ENCODE measurements around the gene GIT1. TPM values are rescaled to one million over a fixed set of nuclear protein-coding genes. Genes with fewer than 3 reads are reported as not detected.

GIT1 gene
- total and polyA plus RNA-seq, 2 experiments from 2014 or later, result 15.9 to 60.9 TPM

DNA sequence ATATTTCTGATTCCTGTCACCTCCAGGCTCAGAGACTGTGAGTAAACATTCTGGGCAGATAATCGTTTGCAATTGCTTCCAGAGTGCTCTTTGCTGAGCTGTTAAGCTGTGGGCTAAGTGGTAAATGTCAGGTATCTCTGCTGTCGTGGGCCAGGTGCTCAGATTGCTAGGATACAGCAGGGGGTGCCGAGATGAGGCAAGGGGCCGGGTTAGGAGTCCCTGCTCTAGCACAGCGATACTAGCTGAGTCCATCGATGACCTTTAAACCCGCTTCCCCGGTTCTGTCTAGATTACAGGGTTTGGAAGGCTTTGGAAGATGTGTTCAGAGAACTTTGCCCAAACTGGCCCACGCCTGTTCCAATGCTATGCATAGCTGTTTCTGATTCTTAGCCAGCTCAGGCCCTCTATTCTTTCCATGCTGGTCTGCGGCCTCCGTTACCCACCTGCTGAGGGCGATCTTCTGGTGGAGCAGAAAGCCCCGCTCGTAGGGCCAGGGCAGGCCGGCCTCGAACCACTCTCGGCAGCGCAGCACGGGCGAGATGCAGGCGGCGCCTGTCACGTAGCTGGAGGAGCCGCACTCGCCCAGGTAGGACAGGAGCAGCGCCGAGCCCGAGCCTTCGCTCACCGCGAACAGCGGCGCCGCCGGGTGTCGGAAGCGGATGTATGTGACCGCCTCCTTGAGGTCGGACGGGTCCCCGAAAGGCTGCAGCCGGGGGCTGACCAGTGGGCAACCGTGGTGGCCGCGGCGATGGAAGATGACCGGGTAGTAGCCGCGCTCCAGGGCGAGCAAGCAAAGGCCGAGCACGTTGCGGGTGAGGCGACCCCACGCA, 23.6 kb downstream of the GIT1 start:
- H3K79me2 ChIP-seq (replicated peaks; ENCODE audit: insufficient read depth), result no peaks in the 10 kb centered on the region
- H3K4me1 ChIP-seq (ENCODE audit: insufficient read depth), result peaks cover 11% of the 10 kb centered on the region
- no peaks in the 10 kb centered on the region for H3K36me3 ChIP-seq (ENCODE audit: insufficient read depth)
- TF ChIP-seq ZNF462 (CRISPR knock-in tag; IDR thresholded peaks at IDR 0.05) (no peak), EZH2 (IDR thresholded peaks at IDR 0.05; ENCODE audit: low read depth, unreplicated experiment) (peak; percentile 57), CREB1 (CRISPR knock-in tag; IDR thresholded peaks at IDR 0.05; ENCODE audit: low read depth) (0 out of 2 replicates have a peak, but pooled peaks have one; percentile 23), CTCF (conservative IDR thresholded peaks at IDR 0.05; ENCODE audit: low read depth in 2 of 2) (peak; percentile 20 to 37)
- Mint-ChIP-seq H3K27me3 (ENCODE audit: insufficient read depth, low read depth, poor library complexity) (peaks cover 46% of the 10 kb centered on the region), H3K9me3 (no peaks in the 10 kb centered on the region), H3K36me3 (ENCODE audit: low read depth) (peaks cover 5% of the 10 kb centered on the region; the same call in 1 of the 3 replicates), H3K4me3 (peak overlapping the region; percentile 75), H3K27ac (no peak overlapping the region), H3K4me1 (peaks cover 10% of the 10 kb centered on the region)
- peak overlapping the region; percentile 96 for H3K4me2 ChIP-seq
- peak overlapping the region; percentile 97 for H2AFZ ChIP-seq
- no peak overlapping the region for H3K27ac ChIP-seq (ENCODE audit: low read depth)
- DNase-seq (ENCODE audit: low spot score) (peak; percentile 82), ATAC-seq (peak; percentile 42)
- no peaks in the 10 kb centered on the region for H3K9me2 ChIP-seq (ENCODE audit: insufficient read depth)
- peaks cover 8% of the 10 kb centered on the region for H4K20me1 ChIP-seq (replicated peaks; ENCODE audit: insufficient read depth)
- peaks cover 16% of the 10 kb centered on the region for H3F3A ChIP-seq (replicated peaks; ENCODE audit: low read depth)
- peak overlapping the region; percentile 87 for H3K4me3 ChIP-seq
- peaks cover 48% of the 10 kb centered on the region for H3K27me3 ChIP-seq (ENCODE audit: insufficient read depth)

Data from GM23338 (cell line).